HFF-Myc (cell line): Measurements from ENCODE around the gene JARID2.

Source experiments
- DNase-seq: peaks from one replicate; pipeline ENCODE4 v3.0.0-alpha.2; 2011; ENCODE audit warnings: low read depth; ENCODE audit errors: extremely low read depth
- H3K4me3 ChIP-seq: replicated peaks from 2 replicates; pipeline ENCODE4 v1.5.1; 2011; ENCODE audit warnings: low read depth, mild to moderate bottlenecking, control low read depth, low read length
- CTCF ChIP-seq: IDR thresholded peaks from 2 replicates; pipeline ENCODE4 v1.5.1; 2012; ENCODE audit warnings: mild to moderate bottlenecking, low read depth, low read length, control low read depth; ENCODE audit errors: missing control alignments

Gene JARID2

GRCh38 chr6:15370733-15371671, 125.1 kb downstream of the JARID2 start:
- no peak for DNase-seq
- no peak for TF ChIP-seq CTCF
- no peak overlapping the region for H3K4me3 ChIP-seq

DNA sequence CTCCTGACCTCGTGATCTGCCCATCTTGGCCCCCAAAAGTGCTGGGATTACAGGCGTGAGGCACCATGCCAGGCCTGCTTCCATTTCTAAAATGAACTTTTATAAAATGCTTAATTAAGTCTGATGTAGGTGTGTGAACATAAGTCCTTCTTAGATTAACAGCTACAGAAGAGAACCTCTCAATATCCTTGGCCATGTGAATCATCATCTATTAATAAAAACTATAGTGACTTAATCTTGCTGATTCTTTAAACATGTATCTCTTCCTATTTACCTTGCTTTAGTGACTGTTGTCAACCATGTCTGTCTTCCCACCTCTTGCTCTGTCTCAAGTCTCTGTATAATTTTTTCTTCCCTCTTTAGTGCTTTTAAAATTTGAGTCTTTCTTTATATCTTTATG, 127.1 kb downstream of the JARID2 start:
- no peak for DNase-seq
- H3K4me3 ChIP-seq, result no peak overlapping the region
- no peak for TF ChIP-seq CTCF

- H3K4me3 ChIP-seq, result no peak overlapping the region
- no peak for DNase-seq
- no peak for TF ChIP-seq CTCF
These were observed 128.2 kb downstream of the JARID2 start for GRCh38 chr6:15374119-15374518.

DNA sequence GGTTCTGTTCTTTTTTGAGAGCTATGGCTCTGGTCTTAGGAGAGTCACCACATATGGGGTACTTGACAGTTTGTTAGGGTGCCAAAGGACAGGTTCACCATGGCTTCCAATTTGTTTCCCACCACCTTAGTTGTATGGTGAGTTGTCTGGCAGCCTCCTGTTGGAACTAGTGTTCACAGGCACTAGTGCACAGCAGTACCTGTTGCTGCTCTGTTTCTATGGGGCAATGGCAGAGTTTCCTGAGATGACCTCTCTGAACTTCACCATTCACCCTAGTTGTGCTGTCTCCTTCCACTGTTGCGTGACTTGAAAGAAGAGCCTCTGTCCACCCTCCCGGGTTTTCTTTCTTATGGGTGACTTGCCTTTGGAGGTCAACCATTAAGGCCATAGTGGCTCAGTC, 129.1 kb downstream of the JARID2 start:
- H3K4me3 ChIP-seq, result no peak overlapping the region
- TF ChIP-seq CTCF, result no peak
- no peak for DNase-seq

DNA sequence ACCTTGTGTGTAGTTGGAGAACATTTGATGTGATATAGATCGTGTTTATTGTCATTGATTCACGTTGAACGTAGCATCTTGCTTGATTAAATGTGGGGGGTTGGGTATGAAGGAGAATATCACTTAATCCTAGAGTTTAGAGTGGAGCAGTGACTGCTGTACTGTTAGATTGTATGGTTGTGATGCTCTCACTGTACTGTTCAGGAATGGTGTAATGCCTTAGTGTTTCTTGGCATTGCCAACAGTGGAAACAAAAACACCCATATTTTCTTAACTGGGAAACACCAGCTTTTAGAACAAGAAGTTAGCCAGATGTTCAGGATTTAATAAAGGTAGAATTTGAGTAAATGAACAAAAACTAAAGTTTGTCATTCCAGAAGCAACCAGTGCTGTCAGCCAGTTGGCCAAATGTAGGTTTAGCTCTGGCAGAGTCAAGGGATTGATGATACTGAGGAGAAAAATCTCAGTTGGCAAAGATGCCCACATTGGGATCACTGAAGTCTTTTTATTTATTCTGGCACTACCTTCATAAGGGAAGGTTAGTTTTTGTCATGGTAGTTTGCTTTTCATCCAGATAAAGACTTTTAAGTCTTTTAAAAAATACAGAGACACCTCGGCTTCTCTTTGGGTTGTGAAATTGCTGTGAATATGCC, 129.9 kb downstream of the JARID2 start:
- no peak overlapping the region for H3K4me3 ChIP-seq
- no peak for DNase-seq
- no peak for TF ChIP-seq CTCF

DNA sequence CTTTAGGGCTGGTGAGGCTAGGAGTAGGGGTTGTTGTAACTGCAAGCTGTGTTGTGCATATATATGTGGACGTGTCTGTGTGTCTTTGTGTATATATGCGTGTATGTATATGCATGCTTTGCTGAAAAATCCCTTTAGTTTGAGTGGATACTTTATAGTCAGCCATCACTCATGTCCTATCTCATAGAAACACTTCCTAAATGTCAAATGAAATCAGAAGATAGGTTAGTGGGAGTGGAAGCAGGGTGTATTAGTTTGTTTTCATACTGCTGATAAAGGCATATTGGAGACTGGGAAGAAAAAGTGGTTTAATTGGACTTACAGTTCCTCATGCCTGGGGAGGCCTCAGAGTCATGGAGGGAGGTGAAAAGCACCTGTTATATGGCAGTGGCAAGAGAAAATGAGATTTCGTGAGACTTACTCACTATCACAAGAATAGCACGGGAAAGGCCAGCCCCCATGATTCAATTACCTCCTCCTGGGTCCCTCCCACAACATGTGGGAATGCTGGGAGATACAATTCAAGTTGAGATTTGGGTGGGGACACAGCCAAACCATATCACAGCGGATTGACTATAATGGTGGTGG, 131.1 kb downstream of the JARID2 start:
- DNase-seq, result no peak
- no peak for TF ChIP-seq CTCF
- H3K4me3 ChIP-seq, result no peak overlapping the region
